GM12878 (cell line): ENCODE results near the gene CRYBB1. TPM values are rescaled to one million over a fixed set of nuclear protein-coding genes. Genes with fewer than 3 reads are reported as not detected.

Experiments
- ATAC-seq: fragments of 200-7000 bp; cut with Tn5 transposase; 3 replicates; pipeline ENCODE4 v1.9.1; 2020; ENCODE audit warnings: mild to moderate bottlenecking, moderate library complexity
- BruUV-seq: library from RNA; stranded (reverse); fragments of 400-500 nt; replicated peaks from 2 replicates; lab custom pipeline; 2021; lab: Mats Ljungman, UMichigan
- CTCF ChIA-PET: fragments of 300-600 bp; sonication (Branson Sonifier 250); formaldehyde crosslinking; extraction: SDS; loops from one replicate; lab custom pipeline; 2021; ENCODE audit warnings: inconsistent platforms; lab: Yijun Ruan, JAX
- POLR2A ChIA-PET: fragments of 350-600 bp; formaldehyde crosslinking; extraction: SDS; loops from one replicate; lab custom pipeline; 2021; ENCODE audit warnings: inconsistent platforms; lab: Charles Lee
- RAD21 ChIA-PET: fragments of 300-600 bp; sonication (Branson Sonifier 250); formaldehyde crosslinking; loops from one replicate; lab custom pipeline; 2023; ENCODE audit warnings: antibody characterized with exemption; ENCODE audit not compliant: unreplicated experiment; lab: Charles Lee
- SMC1A ChIA-PET: fragments of 300-600 bp; sonication (Branson Sonifier 250); formaldehyde crosslinking; loops from one replicate; lab custom pipeline; 2023; ENCODE audit not compliant: unreplicated experiment, uncharacterized antibody; lab: Charles Lee
- DNase-seq: peaks from one replicate; pipeline ENCODE4 v3.0.0-alpha.2; 2011; ENCODE audit warnings: low read depth, low spot score
- FAIRE-seq: peaks from 3 replicates; lab custom pipeline; 2011; peaks lifted over from hg19 to GRCh38; lab: Jason Lieb, UNC
- H2AFZ ChIP-seq: 2 replicates; pipeline ENCODE4 v1.6.0; 2011; ENCODE audit warnings: low read depth, low read length, control low read depth; ENCODE audit not compliant: control insufficient read depth
- H3K27ac ChIP-seq: 2 replicates; pipeline ENCODE4 v1.5.1; 2011; ENCODE audit warnings: control low read depth; ENCODE audit not compliant: control insufficient read depth, insufficient read depth
- H3K27me3 ChIP-seq, 2 experiments: replicated peaks in 1 of 2; 2 replicates each; pipeline versions ENCODE4 v1.6.0 to v1.6.1; 2011; ENCODE audit warnings: low read length in 1 of 2; ENCODE audit not compliant: control insufficient read depth in 2 of 2, insufficient read depth in 2 of 2
- H3K36me3 ChIP-seq, 2 experiments: 2 replicates each; pipeline ENCODE4 v1.5.1; 2011; ENCODE audit warnings: low read length in 1 of 2; ENCODE audit not compliant: control insufficient read depth in 2 of 2, insufficient read depth in 2 of 2
- H3K4me1 ChIP-seq: 2 replicates; pipeline ENCODE4 v1.6.1; 2011; ENCODE audit warnings: mild to moderate bottlenecking, low read length, moderate library complexity, mixed read lengths; ENCODE audit not compliant: control insufficient read depth, insufficient read depth
- H3K4me2 ChIP-seq: 2 replicates; pipeline ENCODE4 v1.6.0; 2011; ENCODE audit warnings: control low read depth; ENCODE audit not compliant: control insufficient read depth, insufficient read depth
- H3K4me3 ChIP-seq: fragments of 200-600 bp; sonication (generic); 2 replicates; pipeline ENCODE4 v1.5.1; 2016
- H3K79me2 ChIP-seq: 2 replicates; pipeline ENCODE4 v1.6.0; 2011; ENCODE audit warnings: low read length; ENCODE audit not compliant: control insufficient read depth, insufficient read depth
- H3K9ac ChIP-seq: 2 replicates; pipeline ENCODE4 v1.8.0; 2011; ENCODE audit warnings: low read length, control low read depth, mixed read lengths; ENCODE audit not compliant: control insufficient read depth, insufficient read depth
- H3K9me3 ChIP-seq: replicated peaks from 3 replicates; pipeline ENCODE4 v1.5.1; 2011; ENCODE audit warnings: mild to moderate bottlenecking, low read length; ENCODE audit not compliant: control insufficient read depth, insufficient read depth
- H4K20me1 ChIP-seq: 2 replicates; pipeline ENCODE4 v1.6.0; 2011; ENCODE audit not compliant: control insufficient read depth, insufficient read depth
- ASH2L ChIP-seq: fragments of 300-600, 200-600 bp; sonication (generic); IDR thresholded peaks from 2 replicates; pipeline ENCODE4 v1.6.1; 2017; ENCODE audit warnings: low read depth, mild to moderate bottlenecking, borderline replicate concordance
- CREB1 ChIP-seq: IDR thresholded peaks from 2 replicates; pipeline ENCODE4 v1.6.1; 2012; ENCODE audit warnings: low read depth, mild to moderate bottlenecking, inconsistent platforms
- EP300 ChIP-seq, 2 experiments: fragments of 150-350 bp in 1 of 2; IDR thresholded peaks; 2 replicates each; pipeline ENCODE4 v1.6.1; 2011 to 2012; ENCODE audit warnings: low read depth in 2 of 2, low read length in 2 of 2, borderline replicate concordance in 1 of 2, improper control_type of control experiment in 1 of 2, inconsistent platforms in 1 of 2; ENCODE audit not compliant: control insufficient read depth in 1 of 2
- JUNB ChIP-seq: IDR thresholded peaks from 2 replicates; pipeline ENCODE4 v1.6.1; 2016; ENCODE audit warnings: antibody characterized with exemption, mild to moderate bottlenecking
- POLR2AphosphoS5 ChIP-seq: IDR thresholded peaks from 2 replicates; pipeline ENCODE4 v1.6.1; 2011; ENCODE audit warnings: mild to moderate bottlenecking, low read length, inconsistent platforms
- SREBF1 ChIP-seq: IDR thresholded peaks from 2 replicates; pipeline ENCODE4 v1.6.1; 2012; ENCODE audit warnings: mild to moderate bottlenecking, low read length
- SUPT20H ChIP-seq: IDR thresholded peaks from 2 replicates; pipeline ENCODE4 v1.6.1; 2011; ENCODE audit warnings: low read depth, mild to moderate bottlenecking, low read length, moderate library complexity, borderline replicate concordance; ENCODE audit not compliant: control insufficient read depth
- ZNF274 ChIP-seq: IDR thresholded peaks from one replicate; pipeline ENCODE4 v1.8.0; 2011; ENCODE audit not compliant: insufficient read length, insufficient read depth
- WGBS: methylation state at CpG from one replicate; pipeline ENCODE4 v1.1.6; 2016; ENCODE audit warnings: low lambda C conversion rate; ENCODE audit not compliant: insufficient replicate concordance, insufficient coverage; ENCODE audit errors: missing lambda C conversion rate; 5-methylcytosine and 5-hydroxymethylcytosine counted together
- in situ Hi-C: fragments of 300-500 bp; cut with MboI; formaldehyde crosslinking; loops from 9 replicates; pipeline ENCODE4 v1.14.3; 2018; ENCODE audit warnings: mixed read lengths
- intact Hi-C: fragments of 100-400 bp; cut with micrococcal nuclease; formaldehyde crosslinking; loops from one replicate; pipeline ENCODE4 v1.14.2; 2022; ENCODE audit not compliant: unreplicated experiment
- polyA plus RNA-seq, 11 experiments: library from polyadenylated mRNA; depleted of rRNA in 4 of 11; unstranded in 6 of 11; stranded (reverse) in 5 of 11; fragments of >200 nt; fragmentation: Nextera tagmentation in 4 of 11; fragmentation: Illumina TruSeq in 1 of 11; extraction: Ambion mirVana in 4 of 11; extraction: Trizol in 1 of 11; gene quantifications; 1 replicate in 1 of 11; 2 replicates in 10 of 11; pipeline versions ENCODE4 v1.2.1 to v1.2.3, GENCODE V29; 2011 to 2016; ENCODE audit warnings: inconsistent platforms in 2 of 11, missing spikeins in 2 of 11, low read depth in 1 of 11
- total RNA-seq, 4 experiments: library from RNA; depleted of rRNA in 3 of 4; stranded (reverse); fragments of >200 nt in 3 of 4; fragmentation: Illumina TruSeq in 1 of 4; extraction: Trizol in 1 of 4; gene quantifications; 2 replicates each; pipeline versions ENCODE4 v1.2.1 to v1.2.3, GENCODE V29; 2013 to 2021
- TF ChIP-seq, protein P1 (sequence below): fragments of 450-650 bp; formaldehyde crosslinking; IDR thresholded peaks from 2 replicates; pipeline ENCODE4 v1.4.0; 2022; ENCODE audit warnings: mild to moderate bottlenecking, moderate library complexity
- TF ChIP-seq, protein P2 (sequence below): fragments of 450-650 bp; IDR thresholded peaks from 2 replicates; pipeline ENCODE4 v1.6.1; 2017; ENCODE audit warnings: mild to moderate bottlenecking, moderate library complexity

Gene CRYBB1
- total and polyA plus RNA-seq, 10 of the 15 experiments (the other 5 are each of a cell fraction or from before 2014, with no cell fraction given): 0.09 to 0.64 (median 0.23) TPM; not detected in 5

DNA sequence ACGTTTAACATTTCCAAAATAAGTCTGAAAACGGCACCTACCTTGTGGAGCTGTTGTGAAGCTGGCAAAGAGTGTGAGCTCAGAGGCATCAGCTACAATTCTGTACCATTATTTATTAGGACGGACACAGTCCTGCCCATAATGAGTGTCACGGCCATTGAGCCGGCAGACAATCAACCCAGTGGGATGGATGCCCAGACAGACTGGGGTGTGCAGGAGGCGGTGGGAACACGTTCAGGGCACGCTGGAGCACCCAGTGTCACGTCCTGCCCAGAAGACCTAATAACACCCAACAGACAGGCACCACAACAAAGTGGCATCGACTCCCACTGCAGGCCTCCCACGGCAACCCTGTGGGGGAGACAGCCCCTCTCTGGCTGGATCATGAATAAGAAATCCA, 62.3 kb downstream of the CRYBB1 start:
- in situ Hi-C loops (no loop called here), intact Hi-C loops (no loop called here)
- Histone ChIP-seq H4K20me1 (no peaks in the 10 kb centered on the region), H2AFZ (no peak overlapping the region), H3K4me2 (no peak overlapping the region), H3K4me1 (no peaks in the 10 kb centered on the region), H3K9me3 (no peaks in the 10 kb centered on the region), H3K79me2 (no peaks in the 10 kb centered on the region; the same call in none of the 2 replicates), H3K27ac (no peak overlapping the region), H3K4me3 (no peak overlapping the region), H3K27me3 (no peaks in the 10 kb centered on the region), H3K36me3 (no peaks in the 10 kb centered on the region; a peak in 3 of 4 replicates), H3K9ac (no peak overlapping the region)
- no peak for FAIRE-seq
- no TSS peak for BruUV-seq
- POLR2A ChIA-PET: no interaction called here
- 90% methylated on average over 11 of the region's 11 CpGs for WGBS
- RAD21 ChIA-PET: no interaction called here
- no peak for DNase-seq
- no peak for TF ChIP-seq ZNF274
- TF ChIP-seq, protein P1, sequence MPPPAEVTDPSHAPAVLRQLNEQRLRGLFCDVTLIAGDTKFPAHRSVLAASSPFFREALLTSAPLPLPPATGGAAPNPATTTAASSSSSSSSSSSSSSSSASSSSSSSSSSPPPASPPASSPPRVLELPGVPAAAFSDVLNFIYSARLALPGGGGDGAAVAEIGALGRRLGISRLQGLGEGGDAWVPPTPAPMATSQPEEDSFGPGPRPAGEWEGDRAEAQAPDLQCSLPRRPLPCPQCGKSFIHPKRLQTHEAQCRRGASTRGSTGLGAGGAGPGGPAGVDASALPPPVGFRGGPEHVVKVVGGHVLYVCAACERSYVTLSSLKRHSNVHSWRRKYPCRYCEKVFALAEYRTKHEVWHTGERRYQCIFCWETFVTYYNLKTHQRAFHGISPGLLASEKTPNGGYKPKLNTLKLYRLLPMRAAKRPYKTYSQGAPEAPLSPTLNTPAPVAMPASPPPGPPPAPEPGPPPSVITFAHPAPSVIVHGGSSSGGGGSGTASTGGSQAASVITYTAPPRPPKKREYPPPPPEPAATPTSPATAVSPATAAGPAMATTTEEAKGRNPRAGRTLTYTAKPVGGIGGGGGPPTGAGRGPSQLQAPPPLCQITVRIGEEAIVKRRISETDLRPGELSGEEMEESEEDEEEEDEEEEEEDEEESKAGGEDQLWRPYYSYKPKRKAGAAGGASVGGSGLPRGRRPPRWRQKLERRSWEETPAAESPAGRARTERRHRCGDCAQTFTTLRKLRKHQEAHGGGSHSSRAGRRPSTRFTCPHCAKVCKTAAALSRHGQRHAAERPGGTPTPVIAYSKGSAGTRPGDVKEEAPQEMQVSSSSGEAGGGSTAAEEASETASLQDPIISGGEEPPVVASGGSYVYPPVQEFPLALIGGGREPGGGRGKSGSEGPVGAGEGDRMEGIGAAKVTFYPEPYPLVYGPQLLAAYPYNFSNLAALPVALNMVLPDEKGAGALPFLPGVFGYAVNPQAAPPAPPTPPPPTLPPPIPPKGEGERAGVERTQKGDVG (CRISPR knock-in tag): no peak
- no peak for TF ChIP-seq JUNB
- no peak for ATAC-seq
- CTCF ChIA-PET: interaction anchor here (1.5 kb wide), 1 partner anchor 9 kb away, joined by 5 read pairs; no protein-coding TSS in a partner anchor
- SMC1A ChIA-PET: no interaction called here

DNA sequence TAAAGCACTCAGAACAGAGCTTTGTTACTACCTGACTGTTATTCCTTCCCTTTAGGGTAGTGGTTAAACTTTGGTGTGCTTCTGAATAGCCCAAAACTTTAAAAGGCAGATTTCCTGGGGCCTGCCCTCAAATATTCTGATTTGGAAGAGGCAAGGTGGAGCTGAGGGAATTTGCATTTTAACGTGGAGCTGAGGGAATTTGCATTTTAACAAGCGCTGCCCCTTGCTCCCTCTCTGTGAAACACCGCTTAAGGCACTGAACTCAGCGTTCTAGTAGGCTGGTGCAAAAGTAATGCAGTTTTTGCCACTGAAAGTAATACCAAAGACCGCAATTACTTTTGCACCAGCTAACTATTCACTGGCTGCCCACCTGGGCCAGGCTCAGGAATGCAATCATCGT, 62.9 kb downstream of the CRYBB1 start:
- Histone ChIP-seq H3K4me3 (no peak overlapping the region), H3K27ac (no peak overlapping the region), H3K79me2 (no peaks in the 10 kb centered on the region; the same call in none of the 2 replicates), H3K4me1 (no peaks in the 10 kb centered on the region), H3K27me3 (no peaks in the 10 kb centered on the region), H3K9me3 (no peaks in the 10 kb centered on the region), H2AFZ (no peak overlapping the region), H3K4me2 (no peak overlapping the region), H3K9ac (no peak overlapping the region), H4K20me1 (no peaks in the 10 kb centered on the region), H3K36me3 (no peaks in the 10 kb centered on the region; a peak in 3 of 4 replicates)
- POLR2A ChIA-PET: no interaction called here
- RAD21 ChIA-PET: no interaction called here
- in situ Hi-C loops (no loop called here), intact Hi-C loops (no loop called here)
- no peak for FAIRE-seq
- SMC1A ChIA-PET: no interaction called here
- ATAC-seq: no peak
- 83% methylated on average over 6 of the region's 6 CpGs for WGBS
- DNase-seq: no peak
- BruUV-seq: no TSS peak
- CTCF ChIA-PET: interaction anchor here (0.7 to 1.5 kb wide), 2 partner anchors 9 to 89 kb away, joined by 3 to 5 read pairs; no protein-coding TSS in a partner anchor
- TF ChIP-seq EP300 (IDR thresholded peaks at IDR 0.05; ENCODE audit: borderline replicate concordance in 1 of 2, control insufficient read depth in 1 of 2, low read depth in 2 of 2, low read length in 2 of 2): no peak
- TF ChIP-seq ASH2L: no peak
- no peak for TF ChIP-seq SREBF1
- TF ChIP-seq, protein P2, sequence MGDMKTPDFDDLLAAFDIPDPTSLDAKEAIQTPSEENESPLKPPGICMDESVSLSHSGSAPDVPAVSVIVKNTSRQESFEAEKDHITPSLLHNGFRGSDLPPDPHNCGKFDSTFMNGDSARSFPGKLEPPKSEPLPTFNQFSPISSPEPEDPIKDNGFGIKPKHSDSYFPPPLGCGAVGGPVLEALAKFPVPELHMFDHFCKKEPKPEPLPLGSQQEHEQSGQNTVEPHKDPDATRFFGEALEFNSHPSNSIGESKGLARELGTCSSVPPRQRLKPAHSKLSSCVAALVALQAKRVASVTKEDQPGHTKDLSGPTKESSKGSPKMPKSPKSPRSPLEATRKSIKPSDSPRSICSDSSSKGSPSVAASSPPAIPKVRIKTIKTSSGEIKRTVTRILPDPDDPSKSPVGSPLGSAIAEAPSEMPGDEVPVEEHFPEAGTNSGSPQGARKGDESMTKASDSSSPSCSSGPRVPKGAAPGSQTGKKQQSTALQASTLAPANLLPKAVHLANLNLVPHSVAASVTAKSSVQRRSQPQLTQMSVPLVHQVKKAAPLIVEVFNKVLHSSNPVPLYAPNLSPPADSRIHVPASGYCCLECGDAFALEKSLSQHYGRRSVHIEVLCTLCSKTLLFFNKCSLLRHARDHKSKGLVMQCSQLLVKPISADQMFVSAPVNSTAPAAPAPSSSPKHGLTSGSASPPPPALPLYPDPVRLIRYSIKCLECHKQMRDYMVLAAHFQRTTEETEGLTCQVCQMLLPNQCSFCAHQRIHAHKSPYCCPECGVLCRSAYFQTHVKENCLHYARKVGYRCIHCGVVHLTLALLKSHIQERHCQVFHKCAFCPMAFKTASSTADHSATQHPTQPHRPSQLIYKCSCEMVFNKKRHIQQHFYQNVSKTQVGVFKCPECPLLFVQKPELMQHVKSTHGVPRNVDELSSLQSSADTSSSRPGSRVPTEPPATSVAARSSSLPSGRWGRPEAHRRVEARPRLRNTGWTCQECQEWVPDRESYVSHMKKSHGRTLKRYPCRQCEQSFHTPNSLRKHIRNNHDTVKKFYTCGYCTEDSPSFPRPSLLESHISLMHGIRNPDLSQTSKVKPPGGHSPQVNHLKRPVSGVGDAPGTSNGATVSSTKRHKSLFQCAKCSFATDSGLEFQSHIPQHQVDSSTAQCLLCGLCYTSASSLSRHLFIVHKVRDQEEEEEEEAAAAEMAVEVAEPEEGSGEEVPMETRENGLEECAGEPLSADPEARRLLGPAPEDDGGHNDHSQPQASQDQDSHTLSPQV: no peak
- TF ChIP-seq SUPT20H: no peak
- no peak for TF ChIP-seq CREB1
- no peak for TF ChIP-seq POLR2AphosphoS5
